T-helper 1 cell treated with Interleukin-12 subunit alpha and Interleukin-12 subunit beta and Interleukin-4 antibody, amounts not matched to agents 30 μg/mL and 1 μg/mL, for 36 hours (primary cell): ENCODE data around the gene GALNT9.
"Not testable (repeated sequence)": the region's sequence is repeated elsewhere in the genome, so short reads cannot be mapped to it uniquely, and the experiment has no call there.

Experiments
- H3K27ac Mint-ChIP-seq: one replicate; pipeline ENCODE4 v1.8.0; 2021; ENCODE audit warnings: mild to moderate bottlenecking, mixed read lengths
- H3K27me3 Mint-ChIP-seq: one replicate; pipeline ENCODE4 v1.8.0; 2021; ENCODE audit warnings: low read depth, mixed read lengths
- H3K36me3 Mint-ChIP-seq: one replicate; pipeline ENCODE4 v1.8.0; 2021; ENCODE audit warnings: low read depth, mixed read lengths
- H3K4me1 Mint-ChIP-seq: one replicate; pipeline ENCODE4 v1.8.0; 2021; ENCODE audit warnings: low read depth, mixed read lengths
- H3K4me3 Mint-ChIP-seq: one replicate; pipeline ENCODE4 v1.8.0; 2021; ENCODE audit warnings: mild to moderate bottlenecking, moderate library complexity, mixed read lengths
- H3K9me3 Mint-ChIP-seq: one replicate; pipeline ENCODE4 v1.8.0; 2021; ENCODE audit warnings: mixed read lengths

GALNT9 gene

DNA sequence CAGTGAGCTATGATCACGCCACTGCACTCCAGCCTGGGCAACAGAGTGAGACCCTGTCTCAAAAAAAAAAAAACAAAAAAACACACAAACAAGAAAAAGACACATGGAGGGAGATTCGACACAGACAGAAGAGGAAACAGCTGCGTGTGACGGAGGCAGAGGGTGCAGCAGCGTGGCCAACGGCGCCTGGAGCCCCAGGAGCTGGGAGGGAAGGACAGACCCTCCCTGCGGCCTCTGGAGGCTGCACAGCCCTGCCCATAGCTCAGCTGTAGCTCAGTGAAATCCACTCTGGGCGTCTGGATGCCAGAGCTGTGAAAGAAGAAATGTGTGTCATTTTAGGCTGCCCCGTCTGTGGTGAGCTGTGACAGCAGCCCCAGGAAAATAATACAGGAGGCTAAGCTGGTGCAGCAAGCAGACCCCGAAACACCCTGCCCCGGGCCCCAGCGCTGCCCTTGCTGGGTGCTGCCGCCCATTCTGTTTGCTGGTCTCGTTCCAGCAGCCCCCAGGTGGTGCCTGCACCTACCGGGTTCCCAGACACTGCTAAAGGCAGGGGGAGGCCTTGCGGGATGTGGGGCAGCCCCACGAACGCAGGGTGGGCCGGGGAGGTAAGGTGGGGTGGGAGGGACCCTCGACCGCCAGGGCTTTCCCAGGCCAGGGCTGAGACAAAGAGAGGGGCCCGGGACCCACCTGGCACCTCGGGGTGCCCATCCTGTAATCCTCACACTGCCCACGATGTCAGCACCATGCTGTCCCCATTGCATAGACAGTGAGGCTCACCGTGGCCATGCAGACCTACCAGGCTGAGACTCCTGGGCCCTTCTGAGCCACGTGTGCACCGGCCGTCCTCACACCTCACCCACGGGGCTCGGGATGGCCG is 21.2 kb downstream of the GALNT9 start:
- Mint-ChIP-seq H3K36me3 (no peaks in the 10 kb centered on the region), H3K27ac (no peak overlapping the region), H3K4me3 (no peak overlapping the region), H3K27me3 (no peaks in the 10 kb centered on the region), H3K4me1 (no peaks in the 10 kb centered on the region), H3K9me3 (peaks cover 34% of the 10 kb centered on the region)

GRCh38 chr12:132306885-132307191 is 22.6 kb downstream of the GALNT9 start:
- H3K27me3 Mint-ChIP-seq = no peaks in the 10 kb centered on the region
- H3K4me1 Mint-ChIP-seq = no peaks in the 10 kb centered on the region
- no peak overlapping the region for H3K4me3 Mint-ChIP-seq
- peaks cover 31% of the 10 kb centered on the region for H3K9me3 Mint-ChIP-seq
- no peaks in the 10 kb centered on the region for H3K36me3 Mint-ChIP-seq
- no peak overlapping the region for H3K27ac Mint-ChIP-seq

GRCh38 chr12:132305991-132306884 is 23.2 kb downstream of the GALNT9 start:
- Mint-ChIP-seq H3K4me3 (no peak overlapping the region), H3K36me3 (no peaks in the 10 kb centered on the region), H3K27ac (no peak overlapping the region), H3K4me1 (no peaks in the 10 kb centered on the region), H3K27me3 (no peaks in the 10 kb centered on the region), H3K9me3 (peaks cover 25% of the 10 kb centered on the region)

- no peaks in the 10 kb centered on the region for H3K27me3 Mint-ChIP-seq
- H3K4me1 Mint-ChIP-seq = no peaks in the 10 kb centered on the region
- H3K27ac Mint-ChIP-seq = no peak overlapping the region
- no peaks in the 10 kb centered on the region for H3K36me3 Mint-ChIP-seq
- no peak overlapping the region for H3K4me3 Mint-ChIP-seq
- H3K9me3 Mint-ChIP-seq = peaks cover 19% of the 10 kb centered on the region
These were observed 23.8 kb downstream of the GALNT9 start for GRCh38 chr12:132305560-132305966.

DNA sequence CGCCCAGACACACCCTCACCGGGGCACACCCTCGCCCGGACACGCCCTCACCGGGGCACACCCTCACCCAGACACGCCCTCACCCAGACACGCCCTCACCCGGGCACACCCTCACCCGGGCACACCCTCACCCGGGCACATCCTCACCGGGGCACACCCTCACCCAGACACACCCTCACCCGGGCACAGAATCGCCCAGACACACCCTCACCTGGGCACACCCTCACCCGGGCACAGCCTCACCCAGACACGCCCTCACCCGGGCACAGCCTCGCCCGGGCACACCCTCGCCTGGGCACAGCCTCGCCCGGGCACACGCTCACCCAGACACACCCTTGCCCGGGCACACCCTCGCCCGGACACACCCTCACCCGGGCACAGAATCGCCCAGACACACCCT is 24.5 kb downstream of the GALNT9 start:
- not testable (repeated sequence) for H3K27me3 Mint-ChIP-seq, H3K4me3 Mint-ChIP-seq, H3K27ac Mint-ChIP-seq, H3K36me3 Mint-ChIP-seq, H3K4me1 Mint-ChIP-seq
- peaks cover 22% of the 10 kb centered on the region for H3K9me3 Mint-ChIP-seq

DNA sequence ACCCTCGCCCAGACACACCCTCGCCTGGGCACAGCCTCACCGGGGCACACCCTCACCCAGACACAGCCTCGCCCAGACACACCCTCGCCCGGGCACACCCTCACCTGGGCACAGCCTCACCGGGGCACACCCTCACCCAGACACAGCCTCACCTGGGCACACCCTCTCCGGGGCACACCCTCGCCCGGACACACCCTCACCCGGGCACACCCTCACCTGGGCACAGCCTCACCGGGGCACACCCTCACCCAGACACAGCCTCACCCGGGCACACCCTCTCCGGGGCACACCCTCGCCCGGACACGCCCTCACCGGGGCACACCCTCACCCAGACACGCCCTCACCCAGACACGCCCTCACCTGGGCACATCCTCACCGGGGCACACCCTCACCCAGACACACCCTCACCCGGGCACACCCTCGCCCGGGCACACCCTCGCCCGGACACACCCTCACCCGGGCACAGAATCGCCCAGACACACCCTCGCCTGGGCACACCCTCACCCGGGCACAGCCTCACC is 25.5 kb downstream of the GALNT9 start:
- not testable (repeated sequence) for H3K27ac Mint-ChIP-seq, H3K27me3 Mint-ChIP-seq, H3K4me3 Mint-ChIP-seq, H3K36me3 Mint-ChIP-seq, H3K4me1 Mint-ChIP-seq
- H3K9me3 Mint-ChIP-seq = peaks cover 18% of the 10 kb centered on the region

GRCh38 chr12:132302466-132303358 is 26.7 kb downstream of the GALNT9 start:
- Mint-ChIP-seq H3K36me3 (no peaks in the 10 kb centered on the region), H3K9me3 (peaks cover 16% of the 10 kb centered on the region), H3K27ac (no peak overlapping the region), H3K4me1 (no peaks in the 10 kb centered on the region), H3K4me3 (no peak overlapping the region), H3K27me3 (no peaks in the 10 kb centered on the region)

DNA sequence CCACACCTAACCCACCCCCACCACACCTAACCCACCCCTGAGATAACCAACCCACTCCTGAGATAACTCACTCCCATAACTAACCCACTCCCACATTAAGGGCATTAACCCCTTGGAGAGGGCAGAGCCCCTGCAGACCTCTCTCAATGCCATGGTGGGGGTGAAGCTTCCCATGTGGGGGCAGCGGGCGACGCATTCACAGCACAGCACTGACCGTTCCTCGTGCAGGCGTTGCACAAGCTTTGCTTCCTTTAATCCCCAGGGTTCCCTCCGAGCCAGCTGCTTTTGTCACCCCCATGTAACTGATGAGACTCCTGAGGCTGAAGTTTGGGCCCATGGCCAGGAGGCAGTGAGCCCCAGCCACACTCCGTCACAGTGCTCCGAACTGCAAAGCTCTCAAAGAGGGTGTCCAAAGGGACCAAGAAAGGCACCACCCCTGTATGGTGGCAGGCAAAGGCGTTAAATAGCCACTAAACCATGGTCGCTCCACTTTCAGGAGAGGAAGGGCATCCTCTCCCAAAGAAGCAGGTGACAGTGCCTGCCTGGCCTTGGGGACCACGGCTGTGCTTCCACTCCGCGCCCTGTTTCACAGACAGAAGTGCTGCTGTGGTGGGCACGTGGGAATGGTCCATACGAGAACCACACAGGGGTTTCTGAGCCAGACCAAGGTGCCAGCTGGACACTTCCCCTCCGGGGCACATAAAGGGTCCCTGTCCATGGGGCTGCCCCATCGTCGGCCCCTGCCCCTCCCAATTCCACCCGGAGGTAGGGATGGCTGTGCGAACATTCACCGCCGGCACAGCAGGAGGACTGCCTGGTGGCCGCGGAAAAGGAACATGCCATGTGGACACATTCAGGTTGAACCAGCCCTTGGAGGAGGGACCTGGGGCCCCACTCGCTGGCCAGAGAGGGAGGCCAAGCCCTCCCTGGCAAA is 28.3 kb downstream of the GALNT9 start:
- H3K4me1 Mint-ChIP-seq = no peaks in the 10 kb centered on the region
- H3K4me3 Mint-ChIP-seq = no peak overlapping the region
- no peaks in the 10 kb centered on the region for H3K36me3 Mint-ChIP-seq
- H3K9me3 Mint-ChIP-seq = peaks cover 8% of the 10 kb centered on the region
- no peaks in the 10 kb centered on the region for H3K27me3 Mint-ChIP-seq
- H3K27ac Mint-ChIP-seq = no peak overlapping the region

GRCh38 chr12:132296063-132296462 is 33.3 kb downstream of the GALNT9 start:
- Mint-ChIP-seq H3K4me1 (no peaks in the 10 kb centered on the region), H3K27ac (no peak overlapping the region), H3K36me3 (no peaks in the 10 kb centered on the region), H3K4me3 (no peak overlapping the region), H3K27me3 (no peaks in the 10 kb centered on the region), H3K9me3 (peaks cover 7% of the 10 kb centered on the region)

DNA sequence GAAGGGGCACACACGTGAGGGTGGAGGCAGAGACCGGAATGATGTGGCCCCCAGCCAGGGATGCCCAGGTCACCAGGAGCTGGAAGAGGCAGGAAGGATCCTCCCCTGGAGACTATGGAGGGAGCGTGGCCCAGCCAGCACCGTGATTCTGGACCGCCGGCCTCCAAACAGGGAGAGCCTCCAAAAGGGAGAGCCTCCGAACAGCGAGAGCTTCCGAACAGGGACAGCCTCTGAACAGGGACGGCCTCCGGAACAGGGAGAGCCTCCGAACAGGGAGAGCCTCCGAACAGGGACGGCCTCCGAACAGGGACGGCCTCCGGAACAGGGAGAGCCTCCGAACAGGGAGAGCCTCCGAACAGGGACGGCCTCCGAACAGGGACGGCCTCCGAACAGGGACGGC is 33.8 kb downstream of the GALNT9 start:
- not testable (repeated sequence) for H3K9me3 Mint-ChIP-seq, H3K27ac Mint-ChIP-seq, H3K4me3 Mint-ChIP-seq, H3K36me3 Mint-ChIP-seq, H3K27me3 Mint-ChIP-seq, H3K4me1 Mint-ChIP-seq

DNA sequence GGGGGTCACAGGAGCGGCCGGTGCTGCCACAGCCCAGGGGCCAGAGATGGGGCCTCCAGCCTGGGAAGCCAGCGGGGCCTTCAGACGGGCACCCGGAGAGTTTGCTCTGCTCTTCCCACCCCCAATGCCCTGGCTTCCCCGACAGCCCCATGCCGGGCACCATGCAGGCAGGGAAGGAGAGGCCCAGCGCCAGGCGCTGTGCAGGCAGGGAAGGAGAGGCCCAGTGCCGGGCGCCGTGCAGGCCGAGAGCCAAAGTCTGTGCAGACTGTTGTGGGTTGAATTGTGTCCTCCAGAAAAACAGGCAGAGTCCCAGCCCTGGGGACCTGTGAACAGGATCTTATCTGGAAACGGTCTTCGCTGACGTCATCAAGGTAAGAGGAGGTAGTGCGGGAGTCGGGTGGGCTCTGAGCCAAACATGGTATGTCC is 34.3 kb downstream of the GALNT9 start:
- no peak overlapping the region for H3K27ac Mint-ChIP-seq
- no peaks in the 10 kb centered on the region for H3K4me1 Mint-ChIP-seq
- H3K27me3 Mint-ChIP-seq = no peaks in the 10 kb centered on the region
- H3K36me3 Mint-ChIP-seq = no peaks in the 10 kb centered on the region
- no peak overlapping the region for H3K4me3 Mint-ChIP-seq
- peaks cover 7% of the 10 kb centered on the region for H3K9me3 Mint-ChIP-seq

- no peaks in the 10 kb centered on the region for H3K27me3 Mint-ChIP-seq
- peaks cover 5% of the 10 kb centered on the region for H3K9me3 Mint-ChIP-seq
These were observed 35.0 kb downstream of the GALNT9 start for GRCh38 chr12:132294121-132295034.

More at GRCh38 chr12:132294121-132295034, 35.0 kb downstream of the GALNT9 start:
- H3K27ac Mint-ChIP-seq = no peak overlapping the region
- H3K4me1 Mint-ChIP-seq = no peaks in the 10 kb centered on the region
- no peaks in the 10 kb centered on the region for H3K36me3 Mint-ChIP-seq
- no peak overlapping the region for H3K4me3 Mint-ChIP-seq
